Pancreas (tissue), 10 donors: Measurements from ENCODE around the gene MAPK4. TPM values are rescaled to one million over a fixed set of nuclear protein-coding genes. Genes with fewer than 3 reads are reported as not detected.
A peak's percentile ranks its signal among the peaks of the same experiment; 100 is the strongest.
"Not testable (repeated sequence)": the region's sequence is repeated elsewhere in the genome, so short reads cannot be mapped to it uniquely, and the experiment has no call there.

Experiments used
- ATAC-seq, 4 donors: fragments of 200-7000 bp; cut with Tn5 transposase; one replicate each; pipeline versions ENCODE4 v1.8.0 to v1.9.1; 2020; ENCODE audit warnings: mild to moderate bottlenecking in 4 of 4, moderate library complexity in 4 of 4
- DNase-seq, 6 donors: peaks; one replicate each; pipeline ENCODE4 v3.0.0-alpha.2; 2020
- FAIRE-seq: peaks from 2 replicates; lab custom pipeline; 2012; peaks lifted over from hg19 to GRCh38; lab: Jason Lieb, UNC
- H3K27ac ChIP-seq, 4 donors: fragments of 200-600 bp; sonication (generic); 1 replicate in 3 of 4; 2 replicates in 1 of 4; pipeline versions ENCODE4 v1.5.0 to v1.8.0; 2020
- H3K27me3 ChIP-seq, 4 donors: fragments of 200-600 bp; one replicate each; pipeline ENCODE4 v1.8.0; 2021
- H3K36me3 ChIP-seq, 3 donors: fragments of 200-600 bp; sonication (generic) in 1 of 3; one replicate each; pipeline versions ENCODE4 v1.5.0 to v1.8.0; 2020 to 2021
- H3K4me1 ChIP-seq, 3 donors: fragments of 200-600 bp; one replicate each; pipeline ENCODE4 v1.8.0; 2021
- H3K4me3 ChIP-seq, 4 donors: fragments of 200-600 bp; sonication (generic) in 2 of 4; one replicate each; pipeline versions ENCODE4 v1.5.0 to v1.8.0; 2020 to 2021
- H3K9me3 ChIP-seq, 4 donors: fragments of 200-600 bp; one replicate each; pipeline ENCODE4 v1.8.0; 2021
- WGBS, 2 donors: extraction: QIAGEN DNeasy Blood & Tissue Kit; methylation state at CpG; one replicate each; pipeline ENCODE4 v1.1.7; 2013; 5-methylcytosine and 5-hydroxymethylcytosine counted together
- intact Hi-C, 3 donors: fragments of 100-400 bp; cut with DNase I; formaldehyde crosslinking; loops; one replicate each; pipeline versions ENCODE4 v1.11.1 to v1.14.2; 2022
- polyA plus RNA-seq, 2 donors: library from polyadenylated mRNA; stranded (reverse); fragments of 200-250 nt; gene quantifications; one replicate each; pipeline ENCODE4 v1.2.3, GENCODE V29; 2013
- total RNA-seq, 6 donors: library from RNA; stranded (reverse); fragmentation: NEBNext Ultra II Directional in 4 of 6; extraction: Animal tissue kit (Norgen Biotek cat#: 25700) in 4 of 6; gene quantifications; one replicate each; pipeline versions ENCODE4 v1.2.1 to v1.2.4, GENCODE V29; 2021 to 2023
- TF ChIP-seq, protein P1 (sequence below), 4 donors: fragments of 200-600 bp; sonication (generic) in 3 of 4; IDR thresholded peaks; one replicate each; pipeline versions ENCODE4 v1.5.0 to v1.8.0; 2021; ENCODE audit warnings: antibody characterized with exemption in 4 of 4
- donor health status: healthy with polysubstance abuse.
- donor health status: DM: no; HTN: no; CAD: no; lungs with moderate emphysema.
- donor health status: DM: no; HTN: no; CAD: no.
- donor health status: control.
- donor health status: control.
- donor health status: Bipolar disorder and iron deficiency.
- donor health status: DM: yes; HTN: yes; CAD: no.
- donor health status: DM: no; HTN: no; CAD: no.
- donor health status: DM: no; HTN: no; CAD: no.
- donor health status: DM: yes; HTN: yes; CAD: no.

The MAPK4 gene
- total and polyA plus RNA-seq, 8 donors, result 0.46 to 2.5 (median 0.80) TPM

DNA sequence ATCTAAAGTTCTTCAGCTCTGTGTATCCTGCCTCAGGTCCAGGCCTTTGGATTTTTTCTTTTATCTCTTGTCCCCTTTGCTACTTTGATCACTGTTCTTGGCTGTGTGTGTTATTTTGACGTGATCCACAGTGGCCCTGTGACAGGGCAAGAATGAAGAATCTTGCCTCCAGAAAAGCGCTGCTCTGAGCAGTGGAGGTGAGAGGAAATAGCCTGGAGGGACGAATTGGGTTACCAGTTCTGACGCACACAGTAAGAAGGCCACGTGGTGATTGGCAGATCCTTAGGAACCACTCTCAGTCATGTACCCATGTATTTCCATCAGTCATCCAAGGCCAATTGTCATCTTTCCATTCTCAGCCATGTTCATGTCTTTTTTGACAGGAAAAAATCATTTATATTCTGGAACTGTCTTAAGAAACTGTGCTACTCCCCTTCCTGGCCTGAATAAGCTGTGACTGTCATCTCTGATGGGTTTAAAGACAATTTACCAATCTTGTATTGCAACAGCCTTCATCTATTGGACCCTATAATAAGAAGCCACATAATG, 47.6 kb downstream of the MAPK4 start:
- H3K4me3 ChIP-seq, result no peak overlapping the region
- WGBS, 2 donors, result 74 to 81% methylated on average over 5 of the region's 5 CpGs
- H3K4me1 ChIP-seq, result no peaks in the 10 kb centered on the region
- H3K36me3 ChIP-seq, result no peaks in the 10 kb centered on the region
- no peaks in the 10 kb centered on the region for H3K9me3 ChIP-seq
- DNase-seq (no peak), FAIRE-seq (no peak), ATAC-seq (no peak)
- no peaks in the 10 kb centered on the region for H3K27me3 ChIP-seq
- intact Hi-C loops, result no loop called here
- TF ChIP-seq, protein P1, sequence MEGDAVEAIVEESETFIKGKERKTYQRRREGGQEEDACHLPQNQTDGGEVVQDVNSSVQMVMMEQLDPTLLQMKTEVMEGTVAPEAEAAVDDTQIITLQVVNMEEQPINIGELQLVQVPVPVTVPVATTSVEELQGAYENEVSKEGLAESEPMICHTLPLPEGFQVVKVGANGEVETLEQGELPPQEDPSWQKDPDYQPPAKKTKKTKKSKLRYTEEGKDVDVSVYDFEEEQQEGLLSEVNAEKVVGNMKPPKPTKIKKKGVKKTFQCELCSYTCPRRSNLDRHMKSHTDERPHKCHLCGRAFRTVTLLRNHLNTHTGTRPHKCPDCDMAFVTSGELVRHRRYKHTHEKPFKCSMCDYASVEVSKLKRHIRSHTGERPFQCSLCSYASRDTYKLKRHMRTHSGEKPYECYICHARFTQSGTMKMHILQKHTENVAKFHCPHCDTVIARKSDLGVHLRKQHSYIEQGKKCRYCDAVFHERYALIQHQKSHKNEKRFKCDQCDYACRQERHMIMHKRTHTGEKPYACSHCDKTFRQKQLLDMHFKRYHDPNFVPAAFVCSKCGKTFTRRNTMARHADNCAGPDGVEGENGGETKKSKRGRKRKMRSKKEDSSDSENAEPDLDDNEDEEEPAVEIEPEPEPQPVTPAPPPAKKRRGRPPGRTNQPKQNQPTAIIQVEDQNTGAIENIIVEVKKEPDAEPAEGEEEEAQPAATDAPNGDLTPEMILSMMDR (IDR thresholded peaks at IDR 0.05), result no peak
- H3K27ac ChIP-seq, result no peak overlapping the region

DNA sequence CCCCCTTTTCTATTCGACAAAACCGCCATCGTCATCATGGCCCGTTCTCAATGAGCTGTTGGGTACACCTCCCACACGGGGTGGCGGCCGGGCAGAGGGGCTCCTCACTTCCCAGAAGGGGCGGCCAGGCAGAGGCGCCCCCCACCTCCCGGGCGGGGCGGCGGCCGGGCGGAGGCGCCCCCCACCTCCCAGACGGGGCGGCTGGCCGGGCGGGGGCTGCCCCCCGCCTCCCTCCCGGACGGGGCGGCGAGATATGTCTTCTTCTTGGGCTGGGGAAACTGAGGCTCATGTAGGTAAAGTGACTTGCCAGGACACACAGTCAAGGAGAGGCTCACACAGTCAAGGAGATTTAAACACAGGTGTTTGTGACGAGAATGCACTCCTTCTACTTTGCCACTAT, 49.3 kb downstream of the MAPK4 start:
- H3K27ac ChIP-seq, intact Hi-C loops, H3K4me3 ChIP-seq, ATAC-seq, H3K27me3 ChIP-seq, FAIRE-seq, H3K36me3 ChIP-seq, H3K4me1 ChIP-seq, DNase-seq, H3K9me3 ChIP-seq: not testable (repeated sequence)
- WGBS, 2 donors, result 92 to 93% methylated on average over 20 to 26 of the region's 26 CpGs

DNA sequence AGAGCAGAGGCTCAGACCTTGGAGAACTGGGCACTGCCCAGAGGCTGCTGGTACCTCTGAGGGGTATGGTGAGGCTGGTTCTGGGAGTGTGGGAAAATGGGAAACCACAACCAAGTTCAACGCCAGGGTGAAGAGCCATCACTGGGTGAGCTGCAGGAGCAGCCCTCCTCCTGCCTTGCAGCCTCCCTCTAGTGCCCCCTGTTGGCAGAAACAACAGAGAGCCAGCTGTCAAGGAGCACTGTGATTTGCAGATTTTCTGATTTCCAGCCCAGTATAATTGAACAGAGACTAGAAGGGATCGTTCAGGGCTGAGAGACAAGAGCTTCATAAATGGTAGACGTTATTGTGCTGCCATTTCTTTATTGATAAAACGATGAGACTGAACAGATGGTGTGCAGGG, 50.5 kb downstream of the MAPK4 start:
- Histone ChIP-seq H3K36me3 (no peaks in the 10 kb centered on the region), H3K27me3 (no peaks in the 10 kb centered on the region), H3K9me3 (no peaks in the 10 kb centered on the region), H3K4me1 (no peaks in the 10 kb centered on the region), H3K4me3 (no peak overlapping the region), H3K27ac (no peak overlapping the region)
- DNase-seq (no peak), ATAC-seq (no peak), FAIRE-seq (no peak)
- intact Hi-C loops, result no loop called here
- TF ChIP-seq, protein P1 (IDR thresholded peaks at IDR 0.05), result no peak
- 79 to 87% methylated on average over 4 of the region's 4 CpGs for WGBS, 2 donors

DNA sequence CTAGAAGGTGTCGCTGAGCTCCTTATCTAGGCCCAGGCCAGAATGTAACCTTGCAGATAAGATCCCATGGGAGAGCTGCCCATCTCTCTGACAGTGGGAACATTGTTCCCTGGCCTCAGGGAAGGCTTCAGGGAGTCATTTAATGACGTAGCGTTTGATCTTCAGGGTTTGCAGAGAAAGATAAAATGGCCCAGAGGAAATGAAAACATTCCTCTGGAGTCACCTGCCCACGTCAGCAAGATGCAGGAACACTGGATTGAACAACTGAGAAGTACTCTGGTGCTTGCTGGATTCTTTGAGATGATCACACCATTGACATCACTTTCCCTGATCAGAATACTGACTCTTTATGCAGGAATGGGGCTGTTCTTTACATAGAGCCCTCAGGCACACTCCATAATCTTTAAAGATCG, 51.6 kb downstream of the MAPK4 start:
- 29 to 40% methylated on average over 5 of the region's 5 CpGs for WGBS, 2 donors
- ATAC-seq, result no peak
- FAIRE-seq, result no peak

DNA sequence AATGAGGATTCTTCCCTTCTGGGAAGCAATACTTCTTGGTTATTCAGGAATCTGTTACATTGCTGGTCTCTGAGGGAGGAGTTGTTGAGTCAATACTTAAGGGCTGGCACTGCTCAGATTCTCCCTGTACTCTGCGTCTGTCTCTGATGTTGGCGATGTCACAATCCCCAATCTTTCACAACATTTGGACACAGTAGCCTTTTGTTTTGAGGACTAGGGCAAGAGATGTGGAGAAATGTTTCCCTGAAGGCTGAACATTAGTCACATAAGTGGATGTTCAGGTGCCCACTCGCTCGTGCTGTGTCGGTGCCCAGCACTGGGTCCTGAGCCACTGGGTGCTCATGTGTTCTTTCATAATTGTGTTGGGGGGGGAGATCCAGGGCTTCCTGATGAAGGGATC, 55.0 kb downstream of the MAPK4 start:
- Histone ChIP-seq H3K36me3 (no peaks in the 10 kb centered on the region), H3K9me3 (no peaks in the 10 kb centered on the region), H3K4me1 (no peaks in the 10 kb centered on the region), H3K27me3 (no peaks in the 10 kb centered on the region), H3K27ac (peak overlapping the region in 2 of 4 donors; percentile 22 to 29), H3K4me3 (no peak overlapping the region)
- peak in 2 of 6 donors; percentile 24 to 27 for DNase-seq
- ATAC-seq, result peak; percentile 55 to 88 (median 81)
- WGBS, 2 donors, result 41 to 46% methylated on average over 5 of the region's 5 CpGs
- FAIRE-seq, result no peak
- TF ChIP-seq, protein P1 (IDR thresholded peaks at IDR 0.05), result no peak
- intact Hi-C loops, result no loop called here

More for the DNA sequence above, 51.6 kb downstream of the MAPK4 start:
- no peaks in the 10 kb centered on the region for H3K4me1 ChIP-seq
- DNase-seq, result no peak
- intact Hi-C loops, result no loop called here
- no peak overlapping the region for H3K27ac ChIP-seq
- no peak overlapping the region for H3K4me3 ChIP-seq
- TF ChIP-seq, protein P1 (IDR thresholded peaks at IDR 0.05), result no peak
- no peaks in the 10 kb centered on the region for H3K9me3 ChIP-seq
- no peaks in the 10 kb centered on the region for H3K36me3 ChIP-seq
- H3K27me3 ChIP-seq, result no peaks in the 10 kb centered on the region
